Measurements from ENCODE around the gene MAGED2.
"Not testable (repeated sequence)": the region's sequence is repeated elsewhere in the genome, so short reads cannot be mapped to it uniquely, and the experiment has no call there.

MAGED2 gene

DNA sequence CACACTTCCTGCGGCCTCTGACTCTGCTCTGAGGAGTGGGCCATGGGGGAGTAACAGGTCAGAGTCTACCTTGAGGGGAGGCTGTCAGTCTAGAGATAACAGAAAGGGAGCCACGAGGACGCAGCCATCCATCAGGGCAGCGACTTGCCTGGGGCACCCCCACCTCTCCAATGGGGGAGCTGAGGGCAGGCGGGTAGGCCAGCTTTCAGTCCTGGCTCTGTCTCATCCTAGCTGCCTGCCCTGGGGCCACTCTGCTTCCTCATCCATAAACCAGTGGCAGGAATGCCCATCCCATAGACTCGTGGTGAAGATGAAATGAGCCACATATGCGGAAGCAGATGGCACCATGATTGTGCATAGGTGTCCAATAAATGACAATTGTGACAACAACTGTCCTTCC, 13.2 kb downstream of the MAGED2 start:
- no peak for DNase-seq

DNA sequence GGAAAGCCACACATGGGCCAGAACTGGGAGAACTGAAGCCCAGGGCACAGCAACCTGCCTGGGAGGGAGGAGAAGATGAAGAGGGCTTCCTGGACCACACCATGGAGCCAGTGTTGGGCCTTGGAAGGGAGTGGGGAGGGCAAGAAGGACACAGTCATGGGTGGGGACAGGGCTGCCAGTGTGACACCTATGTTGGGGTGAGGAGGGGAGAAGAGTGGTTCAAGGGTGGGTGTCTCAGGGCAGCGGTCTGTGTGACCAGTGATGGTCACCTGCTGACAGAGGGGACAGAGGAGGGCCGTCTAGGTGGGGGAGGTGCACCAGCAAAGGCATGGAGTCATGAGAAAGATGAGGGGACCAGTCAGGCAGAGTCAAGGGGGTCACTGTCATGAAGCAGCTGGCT, 13.8 kb downstream of the MAGED2 start:
- no peak for DNase-seq

DNA sequence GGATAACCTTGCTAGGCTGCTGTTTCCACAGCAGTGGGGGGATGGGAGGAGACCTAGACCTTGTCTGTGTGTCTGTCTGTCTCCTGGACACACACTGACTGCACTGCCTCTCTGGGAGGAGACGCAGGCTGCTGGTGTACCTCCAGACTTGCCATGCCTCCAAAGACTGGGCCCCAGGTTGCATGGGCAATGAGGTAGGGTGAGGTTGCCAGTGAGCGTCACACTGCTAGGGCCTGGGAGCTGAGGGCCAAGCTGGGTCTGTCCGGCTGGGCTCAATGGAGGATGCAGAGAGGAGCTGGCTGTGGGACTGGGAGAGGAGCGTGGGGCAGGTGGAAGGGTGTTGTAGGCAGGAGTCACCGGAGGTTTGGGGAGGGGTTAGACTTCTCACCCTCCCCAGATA, 16.6 kb downstream of the MAGED2 start:
- no peak for DNase-seq

DNA sequence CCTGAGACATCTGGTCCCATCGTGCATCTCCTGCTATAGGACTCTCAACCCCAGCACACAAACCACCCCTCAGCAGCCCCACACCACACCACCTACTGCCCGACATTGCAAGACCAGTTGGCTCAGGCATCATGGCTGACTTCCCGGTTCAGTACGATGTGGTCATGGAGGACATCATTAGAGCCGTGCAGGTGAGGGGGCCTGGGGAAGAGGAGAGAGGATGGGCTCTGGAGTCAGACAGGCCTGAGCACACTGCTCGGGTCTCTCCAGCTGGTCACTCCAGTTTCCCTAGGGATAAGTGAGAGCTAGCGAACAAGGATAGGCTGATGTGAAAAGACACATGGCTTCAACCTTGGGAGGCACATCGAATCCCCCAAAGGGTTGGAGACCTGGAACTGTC, 17.2 kb downstream of the MAGED2 start:
- no peak for DNase-seq

DNA sequence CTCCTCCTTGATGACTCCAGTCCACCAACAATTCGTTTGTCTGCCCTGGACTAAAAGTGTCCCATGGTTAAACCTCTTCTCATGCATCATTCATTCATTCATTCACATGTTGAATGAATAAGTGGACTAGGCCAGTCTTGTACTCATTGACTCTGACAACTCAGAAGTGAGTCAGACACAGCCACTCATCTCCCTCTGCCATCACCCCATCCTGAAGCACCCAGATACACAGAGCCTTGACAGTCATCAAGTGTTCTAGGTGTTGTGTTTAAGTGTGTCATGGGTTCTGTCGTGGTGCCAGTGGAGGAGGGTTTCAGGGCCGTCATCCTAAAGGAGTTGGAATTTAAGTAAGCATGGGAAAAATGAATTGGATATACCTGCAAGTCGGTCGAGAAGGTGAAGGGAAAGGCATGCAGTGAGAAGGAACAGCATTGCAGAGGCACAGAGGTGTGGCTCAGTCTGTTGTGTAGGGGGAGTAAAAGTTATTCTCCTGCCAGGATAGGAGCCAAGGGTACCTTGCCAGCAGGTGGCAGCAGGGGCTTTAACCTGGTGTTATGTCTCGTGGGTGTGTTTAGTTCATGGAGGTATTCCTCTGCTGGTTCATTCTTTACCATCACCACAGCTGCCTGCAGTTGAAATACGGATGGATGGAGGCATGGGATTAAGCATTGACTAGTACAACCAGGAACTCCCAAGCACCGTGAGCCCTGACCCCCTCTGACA, 18.3 kb downstream of the MAGED2 start:
- DNase-seq, result peak; percentile 54

DNA sequence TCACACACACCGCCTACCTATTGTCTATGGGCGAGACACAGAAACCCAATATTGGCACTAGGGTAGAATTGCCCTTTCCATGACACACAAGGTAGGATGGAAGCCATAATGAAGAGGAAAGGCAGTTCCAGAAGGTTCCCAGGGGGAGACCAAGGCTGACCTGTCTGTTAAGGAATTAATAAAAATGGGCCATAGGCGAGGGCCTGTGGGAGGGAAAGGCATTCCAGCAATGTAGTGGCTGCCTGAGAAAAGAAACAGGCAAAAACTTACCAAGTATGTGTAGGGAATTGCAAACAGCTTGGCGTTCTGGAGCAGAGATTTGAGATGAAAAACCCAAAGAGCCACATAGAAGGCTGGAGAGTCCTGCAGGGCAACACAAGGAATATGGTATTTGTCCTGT, 19.1 kb downstream of the MAGED2 start:
- no peak for DNase-seq

DNA sequence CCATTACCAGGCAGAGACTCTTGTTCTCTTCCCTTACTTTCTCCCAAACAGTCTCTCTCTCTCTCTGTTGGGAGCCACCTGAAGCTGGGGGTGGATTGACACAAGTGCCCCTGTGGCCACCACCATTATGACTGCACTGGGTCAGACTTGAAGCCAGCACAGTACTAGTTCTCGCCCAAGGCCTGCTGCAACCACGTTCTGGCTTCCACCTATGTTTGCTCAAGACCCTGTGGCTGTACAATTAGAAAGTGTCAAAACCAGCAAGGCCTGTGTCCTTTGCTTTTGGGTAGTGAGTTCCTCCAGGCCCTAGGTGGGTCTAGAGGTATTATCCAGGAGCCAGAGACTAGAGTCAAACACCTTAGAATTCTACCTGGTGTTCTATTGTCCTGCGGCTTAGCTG, 31.0 kb downstream of the MAGED2 start:
- no peak for DNase-seq

DNA sequence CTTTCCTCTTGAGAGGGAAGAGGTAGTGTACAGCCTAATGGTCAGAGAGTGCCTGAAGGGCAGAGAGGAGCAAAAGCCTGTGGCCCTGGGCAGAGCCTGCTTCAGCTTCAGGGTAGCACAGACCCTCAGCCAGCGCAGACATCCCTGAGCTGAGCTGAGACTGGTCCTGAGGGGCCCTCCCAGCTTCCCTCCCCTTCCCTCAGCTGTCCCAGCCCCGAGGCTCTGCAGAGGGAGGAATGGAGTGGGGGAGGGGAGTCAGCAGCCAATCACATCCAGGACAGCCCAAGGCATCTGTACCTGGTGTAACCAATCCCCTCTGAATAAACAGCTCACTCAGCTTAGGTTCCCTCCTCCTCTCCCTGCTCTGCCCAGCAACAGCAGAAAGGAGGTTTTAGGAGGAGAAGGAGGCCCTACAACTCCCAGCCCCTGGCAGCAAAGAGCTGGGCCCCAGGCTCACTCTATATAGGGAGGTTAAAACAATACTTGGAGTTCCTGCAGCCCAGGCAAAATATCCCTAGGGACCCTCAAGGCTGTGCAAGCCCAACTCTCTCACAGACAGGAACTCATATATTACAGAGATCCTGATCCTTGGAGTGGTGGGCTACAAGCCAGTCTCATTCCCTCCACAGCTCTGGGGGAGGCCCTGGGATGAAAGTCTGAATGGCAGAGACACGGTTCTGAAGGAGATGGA, 33.8 kb downstream of the MAGED2 start:
- DNase-seq, result not testable (repeated sequence)

DNA sequence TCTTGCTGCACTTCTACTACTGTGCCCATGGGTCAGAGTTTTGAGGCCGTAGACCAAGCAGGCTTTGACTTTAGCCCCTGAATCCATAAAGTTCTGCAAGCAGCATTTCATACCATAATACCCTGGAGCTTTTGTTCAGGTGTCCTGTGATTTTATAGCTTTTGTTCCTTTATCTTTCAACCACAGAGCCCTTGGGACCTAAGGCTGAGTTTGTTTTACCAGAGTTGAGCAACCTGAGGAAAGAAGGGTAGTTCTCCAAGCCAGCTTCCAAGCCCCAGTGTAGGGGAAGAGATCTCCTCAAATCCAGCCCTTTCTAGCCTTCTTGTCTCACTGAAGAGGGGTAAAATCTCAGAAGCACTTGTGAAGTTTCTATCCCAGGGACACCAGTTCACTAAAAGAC, 35.1 kb downstream of the MAGED2 start:
- no peak for DNase-seq

DNA sequence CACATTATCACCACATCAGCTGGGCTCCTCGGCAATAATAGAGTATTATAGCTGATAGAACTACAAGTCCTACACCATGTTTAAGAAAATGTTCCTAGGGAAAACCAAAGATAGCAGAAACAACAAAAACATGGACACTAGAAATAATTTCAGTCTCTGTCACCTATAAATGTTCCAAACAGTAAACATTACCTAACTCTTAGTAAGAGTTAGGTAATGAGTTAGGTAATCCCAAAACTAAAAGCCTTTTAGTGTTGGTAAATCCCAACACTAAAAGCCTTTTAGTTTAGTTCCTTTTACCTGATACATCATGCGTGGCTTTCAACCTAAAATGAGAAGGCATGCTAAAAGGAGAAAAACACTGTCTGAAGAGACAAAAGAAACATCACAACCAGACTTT, 35.5 kb downstream of the MAGED2 start:
- DNase-seq, result no peak

DNA sequence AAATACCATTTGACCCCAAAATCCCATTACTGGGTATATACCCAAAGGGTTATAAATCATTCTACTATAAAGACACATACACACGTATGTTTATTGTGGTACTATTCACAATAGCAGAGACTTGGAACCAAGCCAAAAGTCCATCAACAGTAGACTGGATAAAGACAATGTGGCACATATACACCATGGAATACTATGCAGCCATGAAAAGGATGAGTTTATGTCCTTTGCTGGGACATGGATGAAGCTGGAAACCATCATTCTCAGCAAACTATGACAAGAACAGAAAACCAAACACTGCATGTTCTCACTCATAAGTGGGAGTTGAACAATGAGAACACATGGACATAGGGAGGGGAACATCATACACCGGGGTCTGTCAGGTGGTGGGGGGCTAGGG, 40.2 kb downstream of the MAGED2 start:
- DNase-seq, result not testable (repeated sequence)

DNA sequence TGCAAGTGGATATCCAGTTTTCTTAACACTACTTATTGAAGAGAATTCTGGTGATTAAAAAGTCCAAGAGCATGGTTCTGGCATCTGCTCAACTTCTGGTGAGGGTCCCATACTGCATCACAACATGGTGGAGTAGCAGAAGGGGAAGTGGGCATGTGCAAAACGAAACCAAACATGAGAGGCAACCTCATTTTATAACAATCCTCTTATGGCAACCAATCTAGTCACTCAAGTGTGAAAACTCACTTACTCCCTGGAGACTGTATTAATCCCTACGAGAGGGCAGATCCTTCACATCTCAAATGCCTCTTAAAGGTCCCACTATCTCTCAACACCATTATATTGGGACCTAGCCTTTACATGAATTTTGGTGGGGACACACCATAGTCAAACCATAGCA, 57.7 kb downstream of the MAGED2 start:
- DNase-seq, result no peak
